Ascending aorta (tissue), 2 donors: Measurements from ENCODE around the gene GPC3. TPM values are rescaled to one million over a fixed set of nuclear protein-coding genes. Genes with fewer than 3 reads are reported as not detected.

Source experiments
- DNase-seq, 2 donors: peaks; one replicate each; pipeline ENCODE4 v3.0.0-alpha.2; 2019; ENCODE audit warnings: low spot score in 2 of 2
- H3K27ac ChIP-seq, 2 donors: fragments of 200-600 bp; sonication (generic); one replicate each; pipeline ENCODE4 v1.5.1; 2016 to 2017; ENCODE audit warnings: mild to moderate bottlenecking in 1 of 2
- H3K27me3 ChIP-seq: fragments of 200-600 bp; sonication (generic); one replicate; pipeline ENCODE4 v1.5.1; 2017
- H3K36me3 ChIP-seq, 2 donors: fragments of 200-600 bp; sonication (generic); one replicate each; pipeline ENCODE4 v1.5.1; 2016
- H3K4me1 ChIP-seq, 2 donors: fragments of 200-600 bp; sonication (generic); one replicate each; pipeline ENCODE4 v1.5.1; 2016 to 2017; ENCODE audit warnings: mild to moderate bottlenecking in 1 of 2
- H3K4me3 ChIP-seq, 2 donors: fragments of 200-600 bp; sonication (generic); one replicate each; pipeline ENCODE4 v1.5.1; 2016 to 2017; ENCODE audit warnings: mild to moderate bottlenecking in 1 of 2
- H3K9me3 ChIP-seq, 2 donors: fragments of 200-600 bp; sonication (generic); one replicate each; pipeline ENCODE4 v1.5.1; 2016
- CTCF ChIP-seq, 3 experiments: fragments of 200-600 bp in 2 of 3; fragments of 450-650 bp in 1 of 3; sonication (generic) in 2 of 3; IDR thresholded peaks; one replicate each; pipeline ENCODE4 v1.5.1; 2016 to 2019; ENCODE audit warnings: antibody characterized with exemption in 3 of 3, mild to moderate bottlenecking in 1 of 3, moderate library complexity in 1 of 3
- intact Hi-C: fragments of 100-400 bp; cut with DNase I; formaldehyde crosslinking; loops from one replicate; pipeline ENCODE4 v1.15.1; 2023
- total RNA-seq: library from RNA; depleted of rRNA; stranded (reverse); fragments of >200 nt; gene quantifications from one replicate; pipeline ENCODE4 v1.1.0, GENCODE V29; 2016

GPC3 gene
- total RNA-seq, 1 donor from 2014 or later = 0.75 TPM

DNA sequence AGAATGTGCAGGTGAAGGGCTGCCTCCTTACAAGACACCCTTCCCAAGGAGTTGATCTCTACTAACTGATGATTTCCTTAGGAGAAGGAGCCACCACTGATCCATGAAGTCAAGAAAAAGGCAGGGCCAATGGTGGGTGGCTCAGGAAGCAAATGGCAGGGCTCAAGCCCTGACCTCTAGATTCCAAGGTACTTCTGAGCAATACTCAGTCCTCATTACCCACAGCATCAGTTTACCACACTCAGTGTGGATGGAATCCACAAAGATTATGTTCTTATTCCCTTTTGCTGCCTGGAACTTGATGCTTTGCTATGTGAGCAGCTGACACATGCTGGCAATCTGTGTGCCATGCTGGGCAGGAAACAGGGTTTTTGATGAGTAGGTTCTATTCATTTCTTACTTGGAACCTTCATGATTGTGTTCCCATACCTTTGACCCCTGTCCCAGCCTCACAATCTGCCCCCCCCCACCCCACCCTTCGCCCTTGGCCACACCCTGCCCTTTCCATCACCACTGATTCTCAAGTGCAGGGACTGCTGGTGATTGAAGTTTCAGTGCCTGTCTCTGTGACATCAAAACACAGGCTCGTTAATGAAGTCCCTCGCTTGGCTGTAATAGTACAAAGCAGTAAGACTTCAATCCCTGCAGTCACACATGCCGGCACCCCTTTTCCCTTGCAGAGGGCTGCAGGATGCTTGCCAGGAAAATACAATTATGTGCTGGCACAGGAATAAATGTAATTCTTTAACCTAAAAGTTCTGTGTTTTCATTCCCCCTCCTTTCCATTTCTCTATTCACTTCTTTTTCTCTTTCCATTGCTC, 434.5 kb downstream of the GPC3 start:
- Histone ChIP-seq H3K36me3 (no peaks in the 10 kb centered on the region), H3K27me3 (no peaks in the 10 kb centered on the region), H3K4me3 (no peak overlapping the region), H3K4me1 (no peaks in the 10 kb centered on the region), H3K9me3 (peaks cover 0 to 11% of the 10 kb centered on the region in 2 donors), H3K27ac (no peak overlapping the region)
- no peak for DNase-seq
- no peak for TF ChIP-seq CTCF (IDR thresholded peaks at IDR 0.05)
- intact Hi-C loops = no loop called here

DNA sequence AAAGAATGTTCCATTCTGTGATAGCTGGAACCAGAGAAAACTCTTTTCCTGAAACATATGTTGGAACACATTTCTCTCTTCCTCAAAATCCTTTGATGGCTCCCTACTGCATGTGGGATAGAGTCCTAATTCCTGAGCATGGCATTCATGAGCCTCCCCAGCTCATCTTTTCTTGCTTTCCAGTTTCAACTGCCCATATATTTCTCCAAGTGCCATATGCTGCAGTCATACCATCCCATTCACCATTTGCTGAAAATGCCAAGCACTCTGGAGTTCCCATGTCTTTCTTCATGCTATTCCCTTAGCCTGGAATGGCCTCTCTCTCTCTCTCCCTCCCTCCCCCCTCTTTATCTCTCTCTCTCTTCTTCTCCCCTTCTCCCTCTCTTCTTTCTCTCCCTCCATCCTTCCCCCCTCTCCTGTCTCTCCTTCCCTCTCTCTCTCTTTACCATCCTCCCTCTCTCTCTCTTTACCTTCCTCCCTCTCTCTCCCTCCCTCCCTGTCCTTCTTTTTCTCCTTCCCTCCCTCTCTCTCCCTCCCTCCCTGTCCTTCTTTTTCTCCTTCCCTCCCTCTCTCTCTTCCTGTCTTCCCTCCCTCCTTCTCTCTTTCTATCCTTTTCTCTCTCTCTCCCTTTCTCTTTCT, 436.0 kb downstream of the GPC3 start:
- intact Hi-C loops = no loop called here

DNA sequence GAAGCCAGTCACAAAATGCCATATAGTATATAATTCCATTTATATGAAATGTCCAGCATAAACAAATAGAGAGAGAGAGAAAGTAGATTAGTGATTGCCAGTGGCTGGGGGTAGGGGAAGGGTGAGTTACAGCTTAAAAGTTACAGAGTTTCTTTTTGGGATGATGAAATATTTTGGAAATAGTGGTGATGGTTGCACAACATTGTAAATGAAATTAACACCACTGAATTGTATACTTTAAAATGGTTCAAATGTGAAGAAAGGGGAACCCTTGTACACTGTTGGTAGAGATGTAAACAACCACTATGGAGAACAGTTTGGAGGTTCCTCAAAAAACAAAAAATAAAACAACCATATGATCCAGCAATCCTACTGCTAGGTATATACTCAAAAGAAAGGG, 439.0 kb downstream of the GPC3 start:
- Histone ChIP-seq H3K9me3 (no peaks in the 10 kb centered on the region), H3K36me3 (no peaks in the 10 kb centered on the region), H3K27ac (no peak overlapping the region), H3K27me3 (no peaks in the 10 kb centered on the region), H3K4me1 (no peaks in the 10 kb centered on the region), H3K4me3 (no peak overlapping the region)
- no peak for TF ChIP-seq CTCF (IDR thresholded peaks at IDR 0.05)
- intact Hi-C loops = no loop called here
- no peak for DNase-seq

More for the DNA sequence above, 436.0 kb downstream of the GPC3 start:
- Histone ChIP-seq H3K4me1 (no peaks in the 10 kb centered on the region), H3K36me3 (no peaks in the 10 kb centered on the region), H3K9me3 (peaks cover 0 to under 1% of the 10 kb centered on the region in 2 donors), H3K4me3 (no peak overlapping the region), H3K27ac (no peak overlapping the region), H3K27me3 (no peaks in the 10 kb centered on the region)
- no peak for TF ChIP-seq CTCF (IDR thresholded peaks at IDR 0.05)
- no peak for DNase-seq

DNA sequence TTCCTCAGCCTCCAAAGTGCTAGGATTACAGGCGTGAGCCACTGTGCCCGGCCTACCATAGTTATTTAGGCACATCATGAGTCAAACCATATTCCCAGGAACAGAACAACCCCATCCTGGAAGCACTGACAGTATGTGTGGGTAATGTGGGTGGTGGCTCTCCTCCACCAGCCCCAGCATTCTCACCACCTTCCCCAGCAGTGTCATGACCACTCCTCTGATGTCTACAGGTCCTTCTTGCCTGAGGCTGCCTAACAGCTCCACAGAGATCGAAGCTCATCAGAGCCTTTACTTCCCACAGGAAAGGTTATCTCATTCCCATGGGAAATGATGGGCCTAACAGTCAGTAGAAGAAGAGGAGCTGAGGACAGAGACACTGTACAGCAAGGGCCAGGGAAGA, 440.6 kb downstream of the GPC3 start:
- no peaks in the 10 kb centered on the region for H3K4me1 ChIP-seq
- intact Hi-C loops = no loop called here
- no peak overlapping the region for H3K27ac ChIP-seq
- no peaks in the 10 kb centered on the region for H3K27me3 ChIP-seq
- no peak for DNase-seq
- no peaks in the 10 kb centered on the region for H3K9me3 ChIP-seq
- no peaks in the 10 kb centered on the region for H3K36me3 ChIP-seq
- TF ChIP-seq CTCF (IDR thresholded peaks at IDR 0.05) = no peak
- no peak overlapping the region for H3K4me3 ChIP-seq

DNA sequence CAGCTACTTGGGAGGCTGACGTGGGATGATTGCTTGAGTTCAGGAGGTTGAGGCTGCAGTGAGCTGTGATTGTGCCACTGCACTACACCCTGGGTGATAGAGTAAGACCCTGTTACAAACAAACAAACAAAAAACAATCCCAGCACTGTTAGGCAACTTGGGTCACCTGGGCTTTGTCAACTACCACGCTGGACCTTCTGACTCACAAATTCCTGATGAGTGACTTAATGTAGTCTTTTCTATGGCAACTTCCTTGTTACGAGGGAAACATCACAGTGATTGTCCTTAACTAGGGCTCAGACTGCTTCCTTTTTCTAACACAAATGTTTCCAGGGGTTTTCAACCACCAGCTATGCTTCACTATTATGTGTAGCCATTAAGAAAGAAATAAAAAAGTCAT, 441.3 kb downstream of the GPC3 start:
- H3K36me3 ChIP-seq = no peaks in the 10 kb centered on the region

More for the DNA sequence above, 441.3 kb downstream of the GPC3 start:
- Histone ChIP-seq H3K4me3 (no peak overlapping the region), H3K9me3 (no peaks in the 10 kb centered on the region), H3K4me1 (no peaks in the 10 kb centered on the region), H3K27ac (no peak overlapping the region), H3K27me3 (no peaks in the 10 kb centered on the region)
- no peak for TF ChIP-seq CTCF (IDR thresholded peaks at IDR 0.05)
- intact Hi-C loops = no loop called here
- DNase-seq = no peak
